SK-N-MC (cell line): ENCODE measurements around the gene IVNS1ABP.

Experiments used
- EZH2 ChIP-seq: fragments of 200-600 bp; sonication (generic); IDR thresholded peaks from one replicate; pipeline ENCODE4 v1.6.1; 2017; ENCODE audit warnings: antibody characterized with exemption
- POLR2AphosphoS5 ChIP-seq: IDR thresholded peaks from 2 replicates; pipeline ENCODE4 v1.6.1; 2012; ENCODE audit warnings: mild to moderate bottlenecking, low read depth, low read length, borderline replicate concordance

DNA sequence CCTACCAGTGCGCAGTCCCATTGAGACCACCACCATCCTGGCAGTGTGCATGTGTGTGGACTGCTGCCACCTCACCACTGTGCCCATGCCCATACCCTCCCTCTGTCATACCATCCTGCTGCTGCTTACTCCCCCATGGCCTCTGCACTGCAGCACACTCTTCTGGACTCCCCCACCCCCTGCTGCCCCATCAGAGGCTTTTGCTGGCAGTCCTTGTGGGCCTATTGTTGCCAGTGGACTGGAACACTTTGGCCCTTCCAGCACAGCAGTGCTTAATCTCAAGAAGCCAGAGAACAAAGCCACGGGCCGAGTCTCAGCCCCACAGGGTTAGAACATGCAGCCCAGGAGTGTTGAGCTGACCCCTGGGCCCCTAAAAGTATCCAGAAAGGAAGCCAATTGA lies 41.9 kb upstream of the IVNS1ABP start:
- TF ChIP-seq POLR2AphosphoS5 (no peak), EZH2 (no peak)
